NCI-H82 treated with DMSO at 0.1 percent for 48 hours (cell line): Measurements from ENCODE around the gene ABCC12.
"Not testable (repeated sequence)": the region's sequence is repeated elsewhere in the genome, so short reads cannot be mapped to it uniquely, and the experiment has no call there.

ENCODE experiments used
- DNase-seq: peaks from one replicate; lab custom pipeline; 2025; ENCODE audit not compliant: unreplicated experiment; lab: John Stamatoyannopoulos, UW

Gene ABCC12

GRCh38 chr16:48166617-48167016 is 10.8 kb upstream of the ABCC12 start:
- DNase-seq, result not testable (repeated sequence)

GRCh38 chr16:48165961-48166578 is 10.3 kb upstream of the ABCC12 start:
- no peak for DNase-seq

- peak; percentile 29 for DNase-seq
Observed at GRCh38 chr16:48164907-48165715, 9.3 kb upstream of the ABCC12 start.

GRCh38 chr16:48162839-48163410 is 7.1 kb upstream of the ABCC12 start:
- no peak for DNase-seq

- no peak for DNase-seq
Observed at GRCh38 chr16:48161906-48162305, 6.1 kb upstream of the ABCC12 start.

GRCh38 chr16:48160575-48160974 is 4.8 kb upstream of the ABCC12 start:
- no peak for DNase-seq

GRCh38 chr16:48158296-48158695 is 2.5 kb upstream of the ABCC12 start:
- DNase-seq, result no peak

- no peak for DNase-seq
Observed at GRCh38 chr16:48157794-48158193, 2.0 kb upstream of the ABCC12 start.

GRCh38 chr16:48157302-48157701 is 1.5 kb upstream of the ABCC12 start:
- no peak for DNase-seq

GRCh38 chr16:48156790-48157209 is 1.0 kb upstream of the ABCC12 start:
- DNase-seq, result peak; percentile 56

GRCh38 chr16:48153774-48154173 is 2.0 kb downstream of the ABCC12 start:
- no peak for DNase-seq

- no peak for DNase-seq
Observed at GRCh38 chr16:48152226-48152625, 3.6 kb downstream of the ABCC12 start.

GRCh38 chr16:48150707-48151106 is 5.1 kb downstream of the ABCC12 start:
- no peak for DNase-seq

- DNase-seq, result no peak
Observed at GRCh38 chr16:48146710-48147109, 9.1 kb downstream of the ABCC12 start.

- no peak for DNase-seq
Observed at GRCh38 chr16:48146131-48146530, 9.7 kb downstream of the ABCC12 start.

GRCh38 chr16:48143812-48144368 is 11.9 kb downstream of the ABCC12 start:
- no peak for DNase-seq

- DNase-seq, result no peak
Observed at GRCh38 chr16:48140821-48141220, 15.0 kb downstream of the ABCC12 start.

GRCh38 chr16:48139517-48139916 is 16.3 kb downstream of the ABCC12 start:
- DNase-seq, result no peak

GRCh38 chr16:48138543-48138942 is 17.2 kb downstream of the ABCC12 start:
- no peak for DNase-seq

- DNase-seq, result peak; percentile 34
Observed at GRCh38 chr16:48137822-48138221, 18.0 kb downstream of the ABCC12 start.

GRCh38 chr16:48136547-48137360 is 19.0 kb downstream of the ABCC12 start:
- DNase-seq, result peak; percentile 10
